Neural progenitor cell (in vitro differentiated cells): ENCODE measurements around the gene PLCB1.

Experiments used
- EZH2 ChIP-seq: fragments of 200-600 bp; sonication (generic); IDR thresholded peaks from 2 replicates; pipeline ENCODE4 v1.6.1; 2017; ENCODE audit warnings: antibody characterized with exemption, mild to moderate bottlenecking, moderate library complexity
- TF ChIP-seq, protein P1 (sequence below): fragments of 200-600 bp; sonication (generic); IDR thresholded peaks from 2 replicates; pipeline ENCODE4 v1.5.1; 2017; ENCODE audit warnings: antibody characterized with exemption, mild to moderate bottlenecking

DNA sequence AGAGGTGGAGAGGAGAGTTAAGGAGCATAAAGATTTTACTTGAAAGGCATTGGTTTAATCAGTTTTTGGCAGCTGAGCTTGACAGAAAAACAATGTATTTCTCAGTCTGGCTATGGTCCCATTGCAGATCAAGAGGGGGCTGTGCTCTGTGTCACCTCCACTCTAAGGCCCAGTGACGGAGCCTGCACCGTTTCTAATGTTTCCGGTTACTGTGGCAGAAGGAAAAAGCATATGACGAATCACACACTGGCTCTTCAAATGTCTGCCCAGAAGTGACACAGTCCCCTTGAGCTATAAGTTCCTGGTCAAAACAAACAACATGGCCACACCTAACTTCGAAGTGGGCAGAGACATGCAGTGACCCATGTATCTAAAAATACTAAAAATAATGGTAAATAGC is 372.0 kb downstream of the PLCB1 start:
- TF ChIP-seq, protein P1, sequence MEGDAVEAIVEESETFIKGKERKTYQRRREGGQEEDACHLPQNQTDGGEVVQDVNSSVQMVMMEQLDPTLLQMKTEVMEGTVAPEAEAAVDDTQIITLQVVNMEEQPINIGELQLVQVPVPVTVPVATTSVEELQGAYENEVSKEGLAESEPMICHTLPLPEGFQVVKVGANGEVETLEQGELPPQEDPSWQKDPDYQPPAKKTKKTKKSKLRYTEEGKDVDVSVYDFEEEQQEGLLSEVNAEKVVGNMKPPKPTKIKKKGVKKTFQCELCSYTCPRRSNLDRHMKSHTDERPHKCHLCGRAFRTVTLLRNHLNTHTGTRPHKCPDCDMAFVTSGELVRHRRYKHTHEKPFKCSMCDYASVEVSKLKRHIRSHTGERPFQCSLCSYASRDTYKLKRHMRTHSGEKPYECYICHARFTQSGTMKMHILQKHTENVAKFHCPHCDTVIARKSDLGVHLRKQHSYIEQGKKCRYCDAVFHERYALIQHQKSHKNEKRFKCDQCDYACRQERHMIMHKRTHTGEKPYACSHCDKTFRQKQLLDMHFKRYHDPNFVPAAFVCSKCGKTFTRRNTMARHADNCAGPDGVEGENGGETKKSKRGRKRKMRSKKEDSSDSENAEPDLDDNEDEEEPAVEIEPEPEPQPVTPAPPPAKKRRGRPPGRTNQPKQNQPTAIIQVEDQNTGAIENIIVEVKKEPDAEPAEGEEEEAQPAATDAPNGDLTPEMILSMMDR, result no peak
- no peak for TF ChIP-seq EZH2
